CD4-positive, alpha-beta T cell treated with Interleukin-17A for 4 hours (primary cell): ENCODE data around the gene TNIP3.
"Not testable (repeated sequence)": the region's sequence is repeated elsewhere in the genome, so short reads cannot be mapped to it uniquely, and the experiment has no call there.

Experiments
- DNase-seq: peaks from one replicate; pipeline ENCODE4 v3.0.0-alpha.2; 2020; ENCODE audit warnings: mixed read lengths

TNIP3 gene

GRCh38 chr4:121177246-121178137 lies 13.4 kb upstream of the TNIP3 start:
- no peak for DNase-seq

- no peak for DNase-seq
Observed at GRCh38 chr4:121176082-121176934, 12.2 kb upstream of the TNIP3 start.

- DNase-seq: not testable (repeated sequence)
Observed at GRCh38 chr4:121171477-121171876, 7.4 kb upstream of the TNIP3 start.

GRCh38 chr4:121168446-121169281 lies 4.5 kb upstream of the TNIP3 start:
- DNase-seq: no peak

GRCh38 chr4:121166976-121167375 lies 2.9 kb upstream of the TNIP3 start:
- DNase-seq: no peak

- no peak for DNase-seq
Observed at GRCh38 chr4:121165206-121165605, 1.1 kb upstream of the TNIP3 start.

- DNase-seq: peak; percentile 67
Observed at GRCh38 chr4:121156822-121157769, 7.0 kb downstream of the TNIP3 start.

- no peak for DNase-seq
Observed at GRCh38 chr4:121155893-121156292, 8.2 kb downstream of the TNIP3 start.

GRCh38 chr4:121154103-121154515 lies 10.0 kb downstream of the TNIP3 start:
- DNase-seq: peak; percentile 50

GRCh38 chr4:121151942-121152341 lies 12.2 kb downstream of the TNIP3 start:
- DNase-seq: no peak

GRCh38 chr4:121150486-121150885 lies 13.6 kb downstream of the TNIP3 start:
- DNase-seq: no peak

- DNase-seq: no peak
Observed at GRCh38 chr4:121150003-121150402, 14.1 kb downstream of the TNIP3 start.

- no peak for DNase-seq
Observed at GRCh38 chr4:121148621-121149020, 15.5 kb downstream of the TNIP3 start.

- DNase-seq: no peak
Observed at GRCh38 chr4:121148000-121148399, 16.1 kb downstream of the TNIP3 start.

- no peak for DNase-seq
Observed at GRCh38 chr4:121146530-121146929, 17.6 kb downstream of the TNIP3 start.

- DNase-seq: no peak
Observed at GRCh38 chr4:121145430-121145829, 18.7 kb downstream of the TNIP3 start.

- DNase-seq: no peak
Observed at GRCh38 chr4:121144021-121144420, 20.1 kb downstream of the TNIP3 start.

- no peak for DNase-seq
Observed at GRCh38 chr4:121143131-121143530, 21.0 kb downstream of the TNIP3 start.

GRCh38 chr4:121140716-121141460 lies 23.2 kb downstream of the TNIP3 start:
- no peak for DNase-seq

- no peak for DNase-seq
Observed at GRCh38 chr4:121139533-121140222, 24.4 kb downstream of the TNIP3 start.
